MG63 (cell line): Measurements from ENCODE around the gene POLR1A. TPM values are rescaled to one million over a fixed set of nuclear protein-coding genes. Genes with fewer than 3 reads are reported as not detected.

Source experiments
- DNase-seq: peaks from one replicate; pipeline ENCODE4 v3.0.0-alpha.2; 2020
- H3K27me3 ChIP-seq: fragments of 250-450 bp; sonication (Bioruptor Pico); 2 replicates; pipeline ENCODE4 v1.5.1; 2020; ENCODE audit warnings: mild to moderate bottlenecking, moderate library complexity
- H3K36me3 ChIP-seq: fragments of 250-450 bp; sonication (Bioruptor Pico); 2 replicates; pipeline ENCODE4 v1.5.1; 2020; ENCODE audit warnings: mild to moderate bottlenecking, moderate library complexity
- H3K4me3 ChIP-seq: fragments of 250-450 bp; sonication (Bioruptor Pico); 2 replicates; pipeline ENCODE4 v1.5.1; 2020; ENCODE audit warnings: mild to moderate bottlenecking, moderate library complexity
- H3K9me3 ChIP-seq: fragments of 250-450 bp; sonication (Bioruptor Pico); 2 replicates; pipeline ENCODE4 v1.5.1; 2020; ENCODE audit warnings: mild to moderate bottlenecking, moderate library complexity
- total RNA-seq: library from RNA; depleted of rRNA; stranded (reverse); fragments of >200 nt; shearing (Covaris generic); gene quantifications from 2 replicates; pipeline ENCODE4 v1.2.3, GENCODE V29; 2014; ENCODE audit warnings: low replicate concordance

POLR1A gene
- total RNA-seq, 1 experiment from 2014 or later, result 8.9 TPM

- H3K27me3 ChIP-seq, result no peaks in the 10 kb centered on the region
- H3K9me3 ChIP-seq, result no peaks in the 10 kb centered on the region
- peaks cover 70% of the 10 kb centered on the region for H3K36me3 ChIP-seq
- H3K4me3 ChIP-seq, result peak within 1 kb of the TSS; percentile 86
- DNase-seq, result peak; percentile 96
Observed at GRCh38 chr2:86105969-86106945, 571 bp upstream of the POLR1A start, which contains the start of gene PTCD3. PTCD3 (plus strand) TSS chr2:86106235; CDS start chr2:86106248, 13 bp downstream.

GRCh38 chr2:86102157-86102556 is 3.5 kb downstream of the POLR1A start:
- no peak for DNase-seq
- Histone ChIP-seq H3K27me3 (no peaks in the 10 kb centered on the region), H3K36me3 (peaks cover 69% of the 10 kb centered on the region), H3K4me3 (no peak overlapping the region), H3K9me3 (no peaks in the 10 kb centered on the region)

DNA sequence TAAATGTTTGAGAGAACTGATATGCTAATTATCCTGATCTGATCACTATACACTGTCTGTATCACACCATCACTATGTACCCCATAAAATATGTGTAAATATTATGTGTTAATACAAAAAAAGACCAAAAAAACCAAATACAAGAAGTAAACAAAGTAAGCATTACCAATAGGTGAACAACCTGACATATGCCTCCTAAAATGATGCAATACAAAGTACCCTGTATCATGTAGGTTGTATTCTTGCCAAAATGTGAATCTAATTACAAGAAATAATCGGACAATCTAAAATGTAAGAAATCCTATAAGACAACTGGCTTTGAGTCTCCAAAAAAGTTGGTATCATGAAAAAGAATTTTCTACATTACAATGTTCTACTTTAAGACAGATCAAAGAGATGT is 7.8 kb downstream of the POLR1A start:
- Histone ChIP-seq H3K9me3 (no peaks in the 10 kb centered on the region), H3K4me3 (no peak overlapping the region), H3K36me3 (peaks cover 86% of the 10 kb centered on the region), H3K27me3 (no peaks in the 10 kb centered on the region)
- no peak for DNase-seq

DNA sequence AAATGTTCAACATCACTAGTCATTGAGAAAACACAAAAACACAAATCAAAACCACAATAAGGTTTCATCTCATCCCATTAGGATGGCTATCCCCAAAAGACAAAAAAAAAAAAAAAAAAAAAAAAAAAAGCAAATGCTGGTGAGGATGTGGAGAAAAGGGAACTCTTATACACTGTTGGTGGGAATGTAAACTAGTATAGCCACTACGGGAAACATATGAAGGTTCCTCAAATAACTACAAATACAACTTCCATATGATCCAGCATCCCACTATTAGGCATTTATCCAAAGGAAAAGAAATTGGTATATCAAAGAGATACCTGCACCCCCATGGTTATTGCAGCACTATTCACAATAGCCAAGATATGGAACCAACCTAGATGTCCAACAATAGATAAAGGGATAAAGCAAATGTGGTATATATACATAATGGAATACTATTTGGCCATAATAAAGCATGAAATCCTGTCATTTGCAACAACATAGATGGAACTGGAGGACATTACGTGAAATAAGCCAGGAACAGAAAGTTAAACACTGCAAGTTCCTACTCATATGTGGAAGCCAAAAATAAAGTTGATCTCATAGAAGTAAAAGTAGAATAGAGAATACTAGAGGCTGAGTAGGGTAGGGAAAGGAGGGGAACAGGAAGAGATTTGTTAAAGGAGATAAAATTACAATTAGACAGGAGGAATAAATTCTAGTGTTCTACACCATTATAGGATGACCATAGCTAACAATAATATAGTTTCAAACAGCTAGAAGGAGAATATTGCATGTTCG is 8.4 kb downstream of the POLR1A start:
- no peaks in the 10 kb centered on the region for H3K27me3 ChIP-seq
- H3K4me3 ChIP-seq, result no peak overlapping the region
- H3K9me3 ChIP-seq, result no peaks in the 10 kb centered on the region
- DNase-seq, result no peak
- H3K36me3 ChIP-seq, result peaks cover 86% of the 10 kb centered on the region

GRCh38 chr2:86094229-86094628 is 11.5 kb downstream of the POLR1A start:
- no peaks in the 10 kb centered on the region for H3K9me3 ChIP-seq
- H3K4me3 ChIP-seq, result no peak overlapping the region
- no peaks in the 10 kb centered on the region for H3K27me3 ChIP-seq
- no peak for DNase-seq
- H3K36me3 ChIP-seq, result peaks cover 70% of the 10 kb centered on the region

GRCh38 chr2:86087936-86088850 is 17.5 kb downstream of the POLR1A start:
- Histone ChIP-seq H3K36me3 (peaks cover 52% of the 10 kb centered on the region), H3K9me3 (no peaks in the 10 kb centered on the region), H3K4me3 (no peak overlapping the region), H3K27me3 (no peaks in the 10 kb centered on the region)
- no peak for DNase-seq

GRCh38 chr2:86082756-86083155 is 22.9 kb downstream of the POLR1A start:
- H3K36me3 ChIP-seq, result peaks cover 62% of the 10 kb centered on the region
- no peaks in the 10 kb centered on the region for H3K27me3 ChIP-seq
- no peak overlapping the region for H3K4me3 ChIP-seq
- DNase-seq, result no peak
- no peaks in the 10 kb centered on the region for H3K9me3 ChIP-seq

DNA sequence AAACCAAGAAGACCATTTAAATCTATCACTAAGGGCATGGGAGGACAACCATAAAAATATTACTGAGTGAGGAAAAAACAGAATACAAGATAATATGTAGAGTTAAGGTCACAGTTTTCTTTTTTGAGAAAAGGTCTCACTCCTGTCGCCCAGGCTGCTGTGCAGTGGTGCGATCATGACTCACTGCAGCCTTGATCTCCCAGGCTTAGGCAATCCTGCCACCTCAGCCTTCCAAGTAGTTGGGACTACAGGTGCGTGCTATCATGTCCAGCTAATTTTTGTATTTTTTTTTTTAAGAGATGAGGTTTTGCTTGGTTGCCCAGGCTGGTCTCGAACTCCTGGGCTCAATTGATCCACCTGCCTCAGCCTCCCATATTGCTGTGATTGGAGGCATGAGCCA is 24.0 kb downstream of the POLR1A start:
- no peak for DNase-seq
- no peaks in the 10 kb centered on the region for H3K27me3 ChIP-seq
- H3K36me3 ChIP-seq, result peaks cover 67% of the 10 kb centered on the region
- no peaks in the 10 kb centered on the region for H3K9me3 ChIP-seq
- H3K4me3 ChIP-seq, result no peak overlapping the region

GRCh38 chr2:86079981-86080911 is 25.4 kb downstream of the POLR1A start:
- Histone ChIP-seq H3K27me3 (no peaks in the 10 kb centered on the region), H3K9me3 (no peaks in the 10 kb centered on the region), H3K4me3 (no peak overlapping the region), H3K36me3 (peaks cover 68% of the 10 kb centered on the region)
- peak; percentile 56 for DNase-seq

- no peak overlapping the region for H3K4me3 ChIP-seq
- H3K27me3 ChIP-seq, result no peaks in the 10 kb centered on the region
- peaks cover 77% of the 10 kb centered on the region for H3K36me3 ChIP-seq
- no peaks in the 10 kb centered on the region for H3K9me3 ChIP-seq
- no peak for DNase-seq
Observed at GRCh38 chr2:86078774-86079545, 26.7 kb downstream of the POLR1A start.

DNA sequence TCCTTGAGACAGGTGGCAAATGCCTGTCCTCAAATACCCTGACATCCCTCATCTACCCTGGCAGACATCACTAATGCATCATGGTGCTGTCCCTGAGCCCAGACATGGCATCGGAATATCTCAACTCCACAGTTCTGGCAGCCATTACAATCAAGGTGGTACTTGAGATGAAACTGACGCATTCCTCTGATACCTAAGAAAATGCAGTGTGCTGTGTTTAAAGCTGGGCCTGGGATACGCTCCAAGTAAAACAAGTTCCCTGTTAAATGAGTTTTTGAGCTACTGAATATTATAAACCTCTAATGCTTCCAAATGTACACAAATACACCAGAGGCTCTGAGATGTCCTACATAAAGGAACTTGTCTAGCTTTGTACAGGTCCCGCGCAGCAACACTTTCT is 29.8 kb downstream of the POLR1A start:
- no peak for DNase-seq
- Histone ChIP-seq H3K4me3 (no peak overlapping the region), H3K36me3 (peaks cover 83% of the 10 kb centered on the region), H3K27me3 (no peaks in the 10 kb centered on the region), H3K9me3 (no peaks in the 10 kb centered on the region)

GRCh38 chr2:86074811-86075210 is 30.9 kb downstream of the POLR1A start:
- H3K9me3 ChIP-seq, result no peaks in the 10 kb centered on the region
- H3K36me3 ChIP-seq, result peaks cover 83% of the 10 kb centered on the region
- DNase-seq, result no peak
- no peaks in the 10 kb centered on the region for H3K27me3 ChIP-seq
- H3K4me3 ChIP-seq, result no peak overlapping the region

GRCh38 chr2:86074256-86074655 is 31.4 kb downstream of the POLR1A start:
- no peak for DNase-seq
- Histone ChIP-seq H3K27me3 (no peaks in the 10 kb centered on the region), H3K4me3 (no peak overlapping the region), H3K9me3 (no peaks in the 10 kb centered on the region), H3K36me3 (peaks cover 83% of the 10 kb centered on the region)

DNA sequence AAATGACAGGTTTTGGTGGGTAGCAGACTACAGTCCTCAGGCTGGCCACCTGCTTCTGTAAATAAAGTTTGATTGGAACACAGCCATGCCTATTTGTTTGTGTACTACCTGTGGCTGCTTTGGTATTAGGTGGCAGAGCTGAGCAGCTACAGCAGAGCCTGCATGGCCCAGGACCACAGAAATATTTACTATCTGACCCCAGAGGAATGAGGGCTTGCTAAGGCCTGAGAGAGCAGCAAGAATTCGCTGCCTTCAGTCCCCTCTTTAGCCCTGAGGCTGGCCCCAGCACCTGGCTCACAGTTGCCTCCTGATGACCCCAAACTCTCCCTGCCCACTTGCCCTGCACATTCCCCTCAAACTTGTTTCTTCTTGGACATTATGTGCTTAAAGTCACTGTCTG is 32.5 kb downstream of the POLR1A start:
- Histone ChIP-seq H3K9me3 (no peaks in the 10 kb centered on the region), H3K4me3 (no peak overlapping the region), H3K36me3 (peaks cover 84% of the 10 kb centered on the region), H3K27me3 (no peaks in the 10 kb centered on the region)
- no peak for DNase-seq
